GM23338 (cell line): ENCODE results near the gene TANGO6. TPM values are rescaled to one million over a fixed set of nuclear protein-coding genes. Genes with fewer than 3 reads are reported as not detected.

Source experiments
- ATAC-seq: fragments of 200-7000 bp; cut with Tn5 transposase; 3 replicates; pipeline ENCODE4 v1.9.1; 2020
- DNase-seq: peaks from one replicate; pipeline ENCODE4 v3.0.0-alpha.2; 2015; ENCODE audit warnings: low spot score
- H2AFZ ChIP-seq: fragments of 200-600 bp; sonication (generic); 2 replicates; pipeline ENCODE4 v1.8.0; 2016; ENCODE audit warnings: antibody characterized with exemption, mild to moderate bottlenecking, moderate library complexity
- H3F3A ChIP-seq: fragments of 200-600 bp; sonication (generic); replicated peaks from 2 replicates; pipeline ENCODE4 v1.8.0; 2017; ENCODE audit warnings: antibody characterized with exemption, mixed run types, low read depth
- H3K27ac ChIP-seq: fragments of 200-600 bp; sonication (generic); 2 replicates; pipeline ENCODE4 v1.6.1; 2016; ENCODE audit warnings: low read depth
- H3K27me3 ChIP-seq: fragments of 200-600 bp; sonication (generic); 2 replicates; pipeline ENCODE4 v1.8.0; 2016; ENCODE audit warnings: mild to moderate bottlenecking, mixed run types, moderate library complexity; ENCODE audit not compliant: insufficient read depth
- H3K36me3 ChIP-seq: fragments of 200-600 bp; sonication (generic); 2 replicates; pipeline ENCODE4 v1.8.0; 2016; ENCODE audit warnings: mild to moderate bottlenecking; ENCODE audit not compliant: insufficient read depth
- H3K4me1 ChIP-seq: fragments of 200-600 bp; sonication (generic); 2 replicates; pipeline ENCODE4 v1.8.0; 2016; ENCODE audit warnings: mild to moderate bottlenecking, moderate library complexity; ENCODE audit not compliant: insufficient read depth
- H3K4me2 ChIP-seq: fragments of 200-600 bp; sonication (generic); 2 replicates; pipeline ENCODE4 v1.7.1; 2017; ENCODE audit warnings: mixed run types
- H3K4me3 ChIP-seq: fragments of 200-600 bp; sonication (generic); 2 replicates; pipeline ENCODE4 v1.6.1; 2016; ENCODE audit warnings: mixed run types
- H3K79me2 ChIP-seq: fragments of 200-600 bp; sonication (generic); replicated peaks from 2 replicates; pipeline ENCODE4 v1.8.0; 2017; ENCODE audit warnings: mild to moderate bottlenecking; ENCODE audit not compliant: insufficient read depth
- H3K9me2 ChIP-seq: fragments of 200-600 bp; sonication (generic); 2 replicates; pipeline ENCODE4 v1.8.0; 2017; ENCODE audit not compliant: insufficient read depth
- H4K20me1 ChIP-seq: fragments of 200-600 bp; sonication (generic); replicated peaks from 2 replicates; pipeline ENCODE4 v1.8.0; 2017; ENCODE audit warnings: mild to moderate bottlenecking; ENCODE audit not compliant: insufficient read depth
- H3K27ac Mint-ChIP-seq: 2 replicates; pipeline ENCODE4 v1.8.0; 2020; ENCODE audit warnings: inconsistent platforms, mild to moderate bottlenecking, moderate library complexity, mixed read lengths
- H3K27me3 Mint-ChIP-seq: 3 replicates; pipeline ENCODE4 v1.8.0; 2022; ENCODE audit warnings: low read depth, mild to moderate bottlenecking, moderate library complexity, mixed read lengths, inconsistent platforms; ENCODE audit not compliant: insufficient read depth, poor library complexity
- H3K36me3 Mint-ChIP-seq: 3 replicates; pipeline ENCODE4 v1.8.0; 2021; ENCODE audit warnings: low read depth, mild to moderate bottlenecking, inconsistent platforms, moderate library complexity, mixed read lengths
- H3K4me1 Mint-ChIP-seq: 3 replicates; pipeline ENCODE4 v1.8.0; 2020; ENCODE audit warnings: mild to moderate bottlenecking, inconsistent platforms, mixed read lengths
- H3K4me3 Mint-ChIP-seq: 3 replicates; pipeline ENCODE4 v1.8.0; 2021; ENCODE audit warnings: moderate library complexity, mild to moderate bottlenecking, inconsistent platforms, mixed read lengths
- H3K9me3 Mint-ChIP-seq: 3 replicates; pipeline ENCODE4 v1.8.0; 2020; ENCODE audit warnings: moderate library complexity, mild to moderate bottlenecking, inconsistent platforms, mixed read lengths
- ZNF114 ChIP-seq: fragments of 250-450 bp; sonication (Bioruptor Pico); IDR thresholded peaks from 2 replicates; pipeline ENCODE4 v1.5.0; 2020; ENCODE audit warnings: mild to moderate bottlenecking, moderate library complexity
- ZNF462 ChIP-seq: fragments of 250-450 bp; sonication (Bioruptor Pico); IDR thresholded peaks from 2 replicates; pipeline ENCODE4 v1.5.0; 2020; ENCODE audit warnings: mild to moderate bottlenecking, moderate library complexity
- polyA plus RNA-seq: library from polyadenylated mRNA; unstranded; fragments of >200 nt; fragmentation: Nextera tagmentation; extraction: Ambion mirVana; gene quantifications from 2 replicates; pipeline ENCODE4 v1.2.1, GENCODE V29; 2016
- total RNA-seq: library from RNA; depleted of rRNA; stranded (reverse); fragments of >200 nt; shearing (Covaris generic); gene quantifications from 2 replicates; pipeline ENCODE4 v1.2.3, GENCODE V29; 2014
- TF ChIP-seq, protein P1 (sequence below), 2 experiments: fragments of 200-600 bp in 1 of 2; sonication (generic) in 1 of 2; conservative IDR thresholded peaks; 2 replicates each; pipeline versions ENCODE4 v1.5.1 to v1.6.1; 2016 to 2017; ENCODE audit warnings: antibody characterized with exemption in 2 of 2, low read depth in 2 of 2, mild to moderate bottlenecking in 2 of 2, moderate library complexity in 1 of 2

The TANGO6 gene
- total and polyA plus RNA-seq, 2 experiments from 2014 or later: 7.2 to 23.2 TPM

GRCh38 chr16:68985855-68986254, 142.5 kb downstream of the TANGO6 start:
- Histone ChIP-seq H4K20me1 (no peaks in the 10 kb centered on the region), H3K4me2 (no peak overlapping the region), H2AFZ (no peak overlapping the region), H3K9me2 (no peaks in the 10 kb centered on the region), H3K79me2 (no peaks in the 10 kb centered on the region), H3K36me3 (peaks cover 4% of the 10 kb centered on the region; the same call in 1 of the 2 replicates), H3F3A (0 out of 2 replicates have a peak, but pooled peaks cover 3% of the 10 kb centered on the region), H3K4me3 (no peak overlapping the region), H3K27ac (no peak overlapping the region), H3K27me3 (no peaks in the 10 kb centered on the region), H3K4me1 (peaks cover 25% of the 10 kb centered on the region)
- Mint-ChIP-seq H3K36me3 (peaks cover 6% of the 10 kb centered on the region; the same call in 1 of the 3 replicates), H3K9me3 (no peaks in the 10 kb centered on the region), H3K27me3 (peaks cover 12% of the 10 kb centered on the region), H3K27ac (no peak overlapping the region), H3K4me1 (peaks cover 33% of the 10 kb centered on the region), H3K4me3 (no peak overlapping the region; the same call in 2 of the 3 replicates)
- ATAC-seq (no peak), DNase-seq (no peak)
- TF ChIP-seq ZNF462 (CRISPR knock-in tag) (no peak), ZNF114 (CRISPR knock-in tag) (no peak)
- TF ChIP-seq, protein P1, sequence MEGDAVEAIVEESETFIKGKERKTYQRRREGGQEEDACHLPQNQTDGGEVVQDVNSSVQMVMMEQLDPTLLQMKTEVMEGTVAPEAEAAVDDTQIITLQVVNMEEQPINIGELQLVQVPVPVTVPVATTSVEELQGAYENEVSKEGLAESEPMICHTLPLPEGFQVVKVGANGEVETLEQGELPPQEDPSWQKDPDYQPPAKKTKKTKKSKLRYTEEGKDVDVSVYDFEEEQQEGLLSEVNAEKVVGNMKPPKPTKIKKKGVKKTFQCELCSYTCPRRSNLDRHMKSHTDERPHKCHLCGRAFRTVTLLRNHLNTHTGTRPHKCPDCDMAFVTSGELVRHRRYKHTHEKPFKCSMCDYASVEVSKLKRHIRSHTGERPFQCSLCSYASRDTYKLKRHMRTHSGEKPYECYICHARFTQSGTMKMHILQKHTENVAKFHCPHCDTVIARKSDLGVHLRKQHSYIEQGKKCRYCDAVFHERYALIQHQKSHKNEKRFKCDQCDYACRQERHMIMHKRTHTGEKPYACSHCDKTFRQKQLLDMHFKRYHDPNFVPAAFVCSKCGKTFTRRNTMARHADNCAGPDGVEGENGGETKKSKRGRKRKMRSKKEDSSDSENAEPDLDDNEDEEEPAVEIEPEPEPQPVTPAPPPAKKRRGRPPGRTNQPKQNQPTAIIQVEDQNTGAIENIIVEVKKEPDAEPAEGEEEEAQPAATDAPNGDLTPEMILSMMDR (conservative IDR thresholded peaks at IDR 0.05; ENCODE audit: low read depth in 2 of 2): no peak
